Dendritic cell treated with granulocyte-macrophage colony-stimulating factor and Interleukin-4, amounts not matched to agents 40 ng/mL and 50 ng/mL, for 4 days (primary cell): ENCODE results near the gene RHNO1.

Experiments
- H3K27ac Mint-ChIP-seq: one replicate; pipeline ENCODE4 v1.8.0; 2022; ENCODE audit warnings: mild to moderate bottlenecking, mixed read lengths
- H3K27me3 Mint-ChIP-seq: one replicate; pipeline ENCODE4 v1.8.0; 2022; ENCODE audit warnings: mild to moderate bottlenecking, mixed read lengths
- H3K36me3 Mint-ChIP-seq: one replicate; pipeline ENCODE4 v1.8.0; 2022; ENCODE audit warnings: low read depth, mixed read lengths
- H3K4me1 Mint-ChIP-seq: one replicate; pipeline ENCODE4 v1.8.0; 2022; ENCODE audit warnings: low read depth, mixed read lengths
- H3K4me3 Mint-ChIP-seq: one replicate; pipeline ENCODE4 v1.8.0; 2022; ENCODE audit warnings: mild to moderate bottlenecking, moderate library complexity, mixed read lengths
- H3K9me3 Mint-ChIP-seq: one replicate; pipeline ENCODE4 v1.8.0; 2022; ENCODE audit warnings: mixed read lengths
- intact Hi-C: fragments of 100-400 bp; cut with micrococcal nuclease; formaldehyde crosslinking; loops from one replicate; pipeline ENCODE4 v1.15.0; 2022

Gene RHNO1, protein sequence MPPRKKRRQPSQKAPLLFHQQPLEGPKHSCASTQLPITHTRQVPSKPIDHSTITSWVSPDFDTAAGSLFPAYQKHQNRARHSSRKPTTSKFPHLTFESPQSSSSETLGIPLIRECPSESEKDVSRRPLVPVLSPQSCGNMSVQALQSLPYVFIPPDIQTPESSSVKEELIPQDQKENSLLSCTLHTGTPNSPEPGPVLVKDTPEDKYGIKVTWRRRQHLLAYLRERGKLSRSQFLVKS

DNA sequence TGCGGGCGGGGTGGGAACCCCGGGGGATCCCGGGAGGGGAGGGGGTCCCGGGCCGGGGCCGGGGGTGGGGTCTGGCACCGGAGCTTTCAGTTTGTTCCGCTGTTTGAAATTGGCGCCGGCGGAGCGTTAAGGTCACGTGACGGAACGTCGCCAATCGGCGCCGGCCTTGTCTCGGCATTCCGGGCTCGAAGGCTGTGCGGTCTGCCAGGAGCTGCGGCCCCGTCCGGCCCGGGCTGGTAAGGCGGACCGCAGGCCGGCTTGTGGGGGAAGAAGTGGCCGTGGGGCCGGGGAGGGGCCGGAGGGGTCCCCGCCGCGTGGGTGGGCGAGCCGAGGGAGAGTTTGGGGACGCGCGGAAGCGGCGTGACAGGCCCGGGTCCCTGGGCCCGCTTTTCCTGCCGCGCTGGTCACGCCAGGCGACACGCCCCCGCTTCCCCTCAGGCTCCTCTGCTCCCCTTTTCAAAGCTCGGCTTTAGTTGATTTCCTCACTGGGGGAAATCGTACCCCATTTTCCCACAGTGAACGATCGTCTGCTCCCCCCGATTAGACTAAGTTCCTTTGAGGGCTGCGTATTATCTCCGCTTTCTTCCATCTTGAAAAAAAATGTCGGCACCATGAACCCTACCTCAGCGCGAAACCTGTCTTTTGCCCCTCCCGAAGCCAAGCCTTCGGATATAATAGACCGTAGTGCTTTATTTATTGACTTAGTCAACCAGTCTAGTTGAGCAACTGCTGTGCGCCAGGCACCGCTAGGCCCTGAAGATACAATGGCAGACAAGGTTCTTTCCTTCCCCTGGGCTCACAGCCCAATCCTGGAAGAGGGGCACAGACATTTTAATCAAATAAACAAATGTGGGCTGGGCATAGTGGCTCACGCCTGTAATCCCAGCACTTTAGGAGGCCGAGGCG, at the start of gene RHNO1, which contains the start of gene FOXM1:
Gene RHNO1 (plus strand): TSS at position 177 of the 906 bp plus-strand sequence. CDS start 8,144 bp downstream, outside the sequence.
Gene FOXM1 (minus strand): TSS at position 128 of the 906 bp plus-strand sequence. CDS start 2,696 bp downstream, outside the sequence.
- intact Hi-C loops, result no loop called here
- no peaks in the 10 kb centered on the region for H3K9me3 Mint-ChIP-seq
- peaks cover 38% of the 10 kb centered on the region for H3K36me3 Mint-ChIP-seq
- peak within 1 kb of the TSS; percentile 92 for H3K27ac Mint-ChIP-seq
- peaks cover 41% of the 10 kb centered on the region for H3K4me1 Mint-ChIP-seq
- H3K4me3 Mint-ChIP-seq, result peak within 1 kb of the TSS; percentile 85
- H3K27me3 Mint-ChIP-seq, result no peaks in the 10 kb centered on the region

GRCh38 chr12:2829275-2829674, 47.7 kb upstream of the RHNO1 start:
- H3K9me3 Mint-ChIP-seq, result no peaks in the 10 kb centered on the region
- no peak overlapping the region for H3K4me3 Mint-ChIP-seq
- H3K36me3 Mint-ChIP-seq, result peaks cover 87% of the 10 kb centered on the region
- H3K27ac Mint-ChIP-seq, result no peak overlapping the region
- peaks cover 10% of the 10 kb centered on the region for H3K4me1 Mint-ChIP-seq
- intact Hi-C loops, result no loop called here
- peaks cover 4% of the 10 kb centered on the region for H3K27me3 Mint-ChIP-seq

DNA sequence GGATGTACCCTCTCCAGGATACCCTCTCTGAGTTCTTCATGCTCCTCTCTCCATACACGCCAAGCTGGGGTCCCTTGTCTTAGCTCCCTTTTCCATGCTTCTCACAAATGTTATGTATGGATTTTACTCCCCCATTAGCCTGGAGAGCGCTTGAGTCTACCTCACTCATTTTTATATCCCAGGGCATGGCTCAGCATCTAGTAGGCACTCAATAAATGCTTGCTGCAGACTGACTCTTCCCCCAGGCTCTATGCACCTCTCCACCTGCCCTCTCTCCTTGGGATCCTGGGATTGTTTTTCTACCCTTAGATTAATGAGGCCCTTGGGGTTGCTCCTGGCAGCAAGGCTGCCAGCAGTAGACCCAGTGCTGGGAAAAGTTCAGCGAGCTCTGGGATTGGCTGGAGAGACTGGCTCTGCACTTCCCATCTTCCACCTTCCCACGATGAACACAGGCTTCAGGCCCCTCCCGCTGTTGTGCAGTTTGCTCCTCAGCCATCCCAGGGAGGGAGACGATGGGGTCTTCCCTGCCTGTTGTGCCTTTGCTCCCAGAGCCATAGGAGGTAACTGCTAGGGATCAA, 44.4 kb upstream of the RHNO1 start:
- no peak overlapping the region for H3K4me3 Mint-ChIP-seq
- H3K27ac Mint-ChIP-seq, result no peak overlapping the region
- H3K4me1 Mint-ChIP-seq, result peaks cover 32% of the 10 kb centered on the region
- intact Hi-C loops, result no loop called here
- peaks cover 8% of the 10 kb centered on the region for H3K27me3 Mint-ChIP-seq
- no peaks in the 10 kb centered on the region for H3K9me3 Mint-ChIP-seq
- H3K36me3 Mint-ChIP-seq, result peaks cover 67% of the 10 kb centered on the region

DNA sequence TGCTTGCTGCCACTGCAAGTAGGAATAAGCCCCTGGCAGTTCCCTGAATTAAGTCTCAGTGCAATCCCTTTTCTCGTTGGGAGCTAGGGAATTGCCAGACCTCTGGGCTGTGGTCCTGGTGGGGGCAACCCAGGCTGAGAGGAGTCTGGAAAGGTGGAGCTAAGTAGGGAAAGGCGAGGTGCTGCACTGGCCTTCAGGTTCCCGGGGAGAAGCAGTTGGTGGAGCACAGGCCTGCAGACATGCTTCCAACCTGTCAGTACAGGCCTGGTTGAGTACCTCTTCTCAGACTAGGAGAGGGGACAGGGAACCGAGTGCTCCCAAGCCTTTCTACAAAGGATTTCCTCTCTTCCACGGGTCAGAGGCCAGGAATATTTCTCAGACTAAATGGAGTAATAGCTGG, 43.7 kb upstream of the RHNO1 start:
- Mint-ChIP-seq H3K27ac (no peak overlapping the region), H3K9me3 (no peaks in the 10 kb centered on the region), H3K36me3 (peaks cover 67% of the 10 kb centered on the region), H3K4me3 (no peak overlapping the region), H3K4me1 (peaks cover 32% of the 10 kb centered on the region), H3K27me3 (peaks cover 8% of the 10 kb centered on the region)
- intact Hi-C loops, result no loop called here

DNA sequence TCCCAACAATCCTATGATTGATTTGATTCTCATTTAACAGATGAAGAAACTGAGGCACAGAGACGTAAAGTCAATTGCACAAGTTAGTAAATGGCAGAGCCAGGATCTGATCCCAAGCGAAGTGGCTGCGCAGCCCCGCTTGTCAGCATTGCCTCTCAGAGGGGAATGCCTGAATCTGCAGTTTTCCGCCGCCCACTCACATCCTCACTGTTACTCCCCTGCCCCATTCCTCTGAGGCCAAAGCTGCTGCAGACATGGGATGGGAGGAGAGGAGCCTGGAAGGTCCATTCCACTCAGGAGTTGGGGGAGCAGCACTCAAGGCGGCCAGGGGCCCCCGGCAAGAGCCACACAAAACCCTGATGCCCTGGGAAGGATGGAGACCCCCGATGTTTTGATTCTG, 43.2 kb upstream of the RHNO1 start:
- Mint-ChIP-seq H3K36me3 (peaks cover 67% of the 10 kb centered on the region), H3K4me3 (no peak overlapping the region), H3K27ac (no peak overlapping the region), H3K9me3 (no peaks in the 10 kb centered on the region), H3K4me1 (peaks cover 32% of the 10 kb centered on the region), H3K27me3 (peaks cover 8% of the 10 kb centered on the region)
- intact Hi-C loops, result no loop called here

DNA sequence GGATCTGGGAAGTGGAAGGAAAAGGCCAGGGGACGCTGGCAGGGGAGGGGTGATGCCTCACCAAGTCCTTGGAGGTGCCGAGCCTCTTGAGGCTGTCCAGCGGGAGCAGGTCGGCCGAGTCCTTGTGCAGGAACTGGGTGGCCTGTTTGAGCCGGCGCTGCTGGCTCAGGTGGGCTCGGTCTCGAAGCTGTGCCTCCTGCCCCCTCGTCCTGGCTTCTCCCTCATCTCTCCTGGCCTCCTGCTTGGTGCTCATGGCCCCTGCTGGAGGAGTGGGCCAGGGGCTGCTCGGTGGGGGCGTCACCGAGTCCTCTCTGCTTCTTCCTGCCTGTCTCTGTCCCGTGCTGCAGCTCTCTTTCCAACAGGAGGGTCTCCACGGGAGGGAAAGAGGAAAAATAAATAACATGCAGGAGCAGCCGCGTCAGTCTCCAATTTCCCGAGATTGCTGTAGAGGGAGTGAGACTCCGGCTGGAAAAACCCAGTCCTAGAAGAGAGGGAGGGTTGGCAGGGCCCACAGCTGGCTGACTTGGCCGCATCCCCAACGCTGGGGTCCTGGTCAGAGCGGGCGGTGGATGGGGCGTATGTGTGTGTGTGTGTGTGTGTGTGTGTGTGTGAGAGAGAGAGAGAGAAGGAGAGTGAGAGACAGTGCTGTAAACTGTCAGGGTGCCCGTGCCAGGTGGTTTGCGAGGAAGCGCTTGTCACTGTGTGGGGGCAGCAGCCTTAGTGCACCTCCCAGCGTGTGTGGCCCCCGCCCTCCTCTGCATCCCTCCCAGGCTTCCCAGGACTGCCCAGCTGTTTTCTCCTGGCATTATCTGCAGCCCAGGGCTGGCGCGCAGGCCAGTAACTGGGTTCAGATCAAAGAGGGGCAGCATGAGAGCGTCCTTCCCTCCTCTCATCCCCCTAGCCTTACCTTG, 42.2 kb upstream of the RHNO1 start, which contains the start of gene NRIP2:
Gene NRIP2 (minus strand): TSS at position 455 of the 911 bp plus-strand sequence. CDS start 52 bp downstream, at position 403.
- intact Hi-C loops, result no loop called here
- Mint-ChIP-seq H3K36me3 (peaks cover 67% of the 10 kb centered on the region), H3K4me1 (peaks cover 32% of the 10 kb centered on the region), H3K4me3 (no peak within 1 kb of the TSS), H3K27me3 (peaks cover 8% of the 10 kb centered on the region), H3K27ac (no peak within 1 kb of the TSS), H3K9me3 (no peaks in the 10 kb centered on the region)

- intact Hi-C loops, result no loop called here
- peak overlapping the region; percentile 21 for H3K27ac Mint-ChIP-seq
- H3K4me3 Mint-ChIP-seq, result no peak overlapping the region
- peaks cover 32% of the 10 kb centered on the region for H3K4me1 Mint-ChIP-seq
- H3K9me3 Mint-ChIP-seq, result no peaks in the 10 kb centered on the region
- H3K27me3 Mint-ChIP-seq, result peaks cover 8% of the 10 kb centered on the region
- H3K36me3 Mint-ChIP-seq, result peaks cover 67% of the 10 kb centered on the region
Measured at GRCh38 chr12:2835691-2836403, 41.2 kb upstream of the RHNO1 start.

DNA sequence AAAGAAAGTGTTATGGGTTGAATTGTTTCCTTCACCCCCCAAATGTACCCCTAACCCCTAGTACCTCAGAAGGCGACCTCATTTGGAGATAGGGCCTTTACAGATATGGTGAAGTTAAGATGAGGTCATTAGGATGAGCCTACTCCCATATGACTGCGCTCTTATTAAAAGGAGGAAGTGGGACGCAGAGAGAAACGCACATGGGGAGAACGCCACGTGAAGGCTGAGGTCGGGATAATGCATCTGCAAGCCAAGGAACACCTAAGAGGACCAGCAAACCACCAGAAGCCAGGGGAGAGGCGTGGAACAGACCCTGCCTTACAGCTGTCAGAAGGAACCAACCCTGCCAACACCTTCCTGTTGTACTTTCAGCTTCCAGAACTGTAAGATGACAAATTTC, 40.4 kb upstream of the RHNO1 start:
- H3K9me3 Mint-ChIP-seq, result no peaks in the 10 kb centered on the region
- peaks cover 8% of the 10 kb centered on the region for H3K27me3 Mint-ChIP-seq
- H3K27ac Mint-ChIP-seq, result peak overlapping the region; percentile 21
- intact Hi-C loops, result no loop called here
- peaks cover 32% of the 10 kb centered on the region for H3K4me1 Mint-ChIP-seq
- H3K36me3 Mint-ChIP-seq, result peaks cover 67% of the 10 kb centered on the region
- no peak overlapping the region for H3K4me3 Mint-ChIP-seq

DNA sequence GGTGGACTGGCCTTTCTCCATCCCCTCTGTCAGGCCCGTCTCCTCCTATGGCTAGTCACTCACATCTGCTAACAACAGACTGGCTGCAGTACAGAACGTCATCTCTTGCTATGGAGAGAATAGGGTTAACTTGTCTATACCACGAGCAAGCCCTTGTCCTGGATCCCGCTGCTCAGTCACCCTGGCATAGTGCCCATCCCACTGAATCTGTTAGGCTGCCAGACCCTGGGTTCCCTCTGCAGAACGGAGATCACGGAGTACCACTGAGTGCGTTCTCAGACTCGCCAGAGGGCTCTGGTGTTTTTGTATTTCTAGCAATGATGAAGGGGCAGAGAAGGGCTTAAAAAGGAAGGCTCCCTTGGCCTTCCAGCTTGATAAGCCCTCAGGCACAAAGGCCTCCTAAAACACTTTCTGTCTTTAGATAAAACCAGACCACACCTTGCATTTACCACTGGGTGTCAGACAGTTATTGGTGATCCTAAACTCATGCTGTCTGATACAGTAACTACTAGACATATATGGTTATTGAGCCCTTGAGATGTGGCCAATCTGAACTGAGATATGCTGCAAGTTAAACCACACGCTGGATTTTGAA, 35.9 kb upstream of the RHNO1 start:
- Mint-ChIP-seq H3K9me3 (no peaks in the 10 kb centered on the region), H3K27me3 (no peaks in the 10 kb centered on the region), H3K4me3 (no peak overlapping the region), H3K27ac (no peak overlapping the region), H3K36me3 (peaks cover 81% of the 10 kb centered on the region), H3K4me1 (peaks cover 7% of the 10 kb centered on the region)
- intact Hi-C loops, result no loop called here

DNA sequence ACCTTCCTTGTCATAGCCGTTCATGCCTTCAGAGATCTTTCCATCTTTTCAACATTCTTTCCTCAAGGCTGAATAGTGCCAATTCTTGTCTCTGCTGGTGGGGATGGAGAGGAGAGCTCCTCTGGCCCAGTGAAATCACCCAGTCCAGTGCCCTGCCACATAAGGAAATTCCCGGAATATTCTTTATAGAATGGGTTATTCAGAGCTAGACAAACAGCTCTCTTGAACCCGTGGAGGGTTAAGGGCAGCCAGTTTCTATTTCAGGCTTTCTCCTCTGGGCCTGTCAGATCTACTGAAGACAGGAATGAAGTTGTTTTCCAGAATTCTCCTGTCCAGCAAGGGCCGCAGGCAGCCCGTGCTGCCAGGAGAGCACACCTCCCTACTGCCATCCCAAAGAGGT, 34.1 kb upstream of the RHNO1 start:
- H3K36me3 Mint-ChIP-seq, result peaks cover 83% of the 10 kb centered on the region

DNA sequence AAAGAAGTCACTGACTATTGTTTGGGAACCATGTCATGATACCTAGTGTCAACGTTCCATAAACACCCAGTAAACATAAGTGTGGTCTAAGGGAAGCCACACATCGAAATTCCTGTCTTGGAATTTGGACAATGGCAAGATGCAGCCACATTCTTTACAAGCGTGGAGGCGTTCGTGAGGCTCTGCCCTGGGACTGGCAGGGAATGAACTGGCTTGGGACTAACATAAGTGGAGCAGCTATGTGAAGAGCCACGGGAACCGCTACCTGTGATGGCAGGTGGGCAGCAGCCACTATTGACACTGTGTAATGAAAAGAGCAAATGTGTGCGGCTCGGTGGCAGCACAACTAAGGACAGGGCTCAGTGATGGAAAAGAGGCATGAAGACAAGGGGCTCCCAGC, 32.2 kb upstream of the RHNO1 start:
- no peaks in the 10 kb centered on the region for H3K27me3 Mint-ChIP-seq
- intact Hi-C loops, result no loop called here
- H3K4me3 Mint-ChIP-seq, result no peak overlapping the region
- H3K36me3 Mint-ChIP-seq, result peaks cover 81% of the 10 kb centered on the region
- H3K4me1 Mint-ChIP-seq, result no peaks in the 10 kb centered on the region
- no peaks in the 10 kb centered on the region for H3K9me3 Mint-ChIP-seq
- no peak overlapping the region for H3K27ac Mint-ChIP-seq

More for the DNA sequence above, 34.1 kb upstream of the RHNO1 start:
- Mint-ChIP-seq H3K4me1 (no peaks in the 10 kb centered on the region), H3K27me3 (no peaks in the 10 kb centered on the region), H3K27ac (no peak overlapping the region), H3K4me3 (no peak overlapping the region), H3K9me3 (no peaks in the 10 kb centered on the region)
- intact Hi-C loops, result no loop called here

GRCh38 chr12:2845280-2845679, 31.7 kb upstream of the RHNO1 start:
- Mint-ChIP-seq H3K4me1 (no peaks in the 10 kb centered on the region), H3K36me3 (peaks cover 76% of the 10 kb centered on the region), H3K9me3 (no peaks in the 10 kb centered on the region), H3K27me3 (no peaks in the 10 kb centered on the region), H3K27ac (no peak overlapping the region), H3K4me3 (no peak overlapping the region)
- intact Hi-C loops, result no loop called here
